GM12878 (cell line): ENCODE measurements around the gene LUZP2. TPM values are rescaled to one million over a fixed set of nuclear protein-coding genes. Genes with fewer than 3 reads are reported as not detected.

Source experiments
- ATAC-seq: fragments of 200-7000 bp; cut with Tn5 transposase; 3 replicates; pipeline ENCODE4 v1.9.1; 2020; ENCODE audit warnings: mild to moderate bottlenecking, moderate library complexity
- BruUV-seq: library from RNA; stranded (reverse); fragments of 400-500 nt; replicated peaks from 2 replicates; lab custom pipeline; 2021; lab: Mats Ljungman, UMichigan
- CTCF ChIA-PET: fragments of 300-600 bp; sonication (Branson Sonifier 250); formaldehyde crosslinking; extraction: SDS; loops from one replicate; lab custom pipeline; 2021; ENCODE audit warnings: inconsistent platforms; lab: Yijun Ruan, JAX
- POLR2A ChIA-PET: fragments of 350-600 bp; formaldehyde crosslinking; extraction: SDS; loops from one replicate; lab custom pipeline; 2021; ENCODE audit warnings: inconsistent platforms; lab: Charles Lee
- RAD21 ChIA-PET: fragments of 300-600 bp; sonication (Branson Sonifier 250); formaldehyde crosslinking; loops from one replicate; lab custom pipeline; 2023; ENCODE audit warnings: antibody characterized with exemption; ENCODE audit not compliant: unreplicated experiment; lab: Charles Lee
- SMC1A ChIA-PET: fragments of 300-600 bp; sonication (Branson Sonifier 250); formaldehyde crosslinking; loops from one replicate; lab custom pipeline; 2023; ENCODE audit not compliant: unreplicated experiment, uncharacterized antibody; lab: Charles Lee
- DNase-seq: peaks from one replicate; pipeline ENCODE4 v3.0.0-alpha.2; 2011; ENCODE audit warnings: low read depth, low spot score
- FAIRE-seq: peaks from 3 replicates; lab custom pipeline; 2011; peaks lifted over from hg19 to GRCh38; lab: Jason Lieb, UNC
- H2AFZ ChIP-seq: 2 replicates; pipeline ENCODE4 v1.6.0; 2011; ENCODE audit warnings: low read depth, low read length, control low read depth; ENCODE audit not compliant: control insufficient read depth
- H3K27ac ChIP-seq: 2 replicates; pipeline ENCODE4 v1.5.1; 2011; ENCODE audit warnings: control low read depth; ENCODE audit not compliant: control insufficient read depth, insufficient read depth
- H3K27me3 ChIP-seq, 2 experiments: replicated peaks in 1 of 2; 2 replicates each; pipeline versions ENCODE4 v1.6.0 to v1.6.1; 2011; ENCODE audit warnings: low read length in 1 of 2; ENCODE audit not compliant: control insufficient read depth in 2 of 2, insufficient read depth in 2 of 2
- H3K36me3 ChIP-seq, 2 experiments: 2 replicates each; pipeline ENCODE4 v1.5.1; 2011; ENCODE audit warnings: low read length in 1 of 2; ENCODE audit not compliant: control insufficient read depth in 2 of 2, insufficient read depth in 2 of 2
- H3K4me1 ChIP-seq: 2 replicates; pipeline ENCODE4 v1.6.1; 2011; ENCODE audit warnings: mild to moderate bottlenecking, low read length, moderate library complexity, mixed read lengths; ENCODE audit not compliant: control insufficient read depth, insufficient read depth
- H3K4me2 ChIP-seq: 2 replicates; pipeline ENCODE4 v1.6.0; 2011; ENCODE audit warnings: control low read depth; ENCODE audit not compliant: control insufficient read depth, insufficient read depth
- H3K4me3 ChIP-seq: fragments of 200-600 bp; sonication (generic); 2 replicates; pipeline ENCODE4 v1.5.1; 2016
- H3K79me2 ChIP-seq: 2 replicates; pipeline ENCODE4 v1.6.0; 2011; ENCODE audit warnings: low read length; ENCODE audit not compliant: control insufficient read depth, insufficient read depth
- H3K9ac ChIP-seq: 2 replicates; pipeline ENCODE4 v1.8.0; 2011; ENCODE audit warnings: low read length, control low read depth, mixed read lengths; ENCODE audit not compliant: control insufficient read depth, insufficient read depth
- H3K9me3 ChIP-seq: replicated peaks from 3 replicates; pipeline ENCODE4 v1.5.1; 2011; ENCODE audit warnings: mild to moderate bottlenecking, low read length; ENCODE audit not compliant: control insufficient read depth, insufficient read depth
- H4K20me1 ChIP-seq: 2 replicates; pipeline ENCODE4 v1.6.0; 2011; ENCODE audit not compliant: control insufficient read depth, insufficient read depth
- EP300 ChIP-seq, 2 experiments: fragments of 150-350 bp in 1 of 2; IDR thresholded peaks; 2 replicates each; pipeline ENCODE4 v1.6.1; 2011 to 2012; ENCODE audit warnings: low read depth in 2 of 2, low read length in 2 of 2, borderline replicate concordance in 1 of 2, improper control_type of control experiment in 1 of 2, inconsistent platforms in 1 of 2; ENCODE audit not compliant: control insufficient read depth in 1 of 2
- POLR2A ChIP-seq: IDR thresholded peaks from 2 replicates; pipeline ENCODE4 v1.6.1; 2011; ENCODE audit warnings: low read depth, mild to moderate bottlenecking, low read length
- WGBS: methylation state at CpG from one replicate; pipeline ENCODE4 v1.1.6; 2016; ENCODE audit warnings: low lambda C conversion rate; ENCODE audit not compliant: insufficient replicate concordance, insufficient coverage; ENCODE audit errors: missing lambda C conversion rate; 5-methylcytosine and 5-hydroxymethylcytosine counted together
- in situ Hi-C: fragments of 300-500 bp; cut with MboI; formaldehyde crosslinking; loops from 9 replicates; pipeline ENCODE4 v1.14.3; 2018; ENCODE audit warnings: mixed read lengths
- intact Hi-C: fragments of 100-400 bp; cut with micrococcal nuclease; formaldehyde crosslinking; loops from one replicate; pipeline ENCODE4 v1.14.2; 2022; ENCODE audit not compliant: unreplicated experiment
- polyA plus RNA-seq, 11 experiments: library from polyadenylated mRNA; depleted of rRNA in 4 of 11; unstranded in 6 of 11; stranded (reverse) in 5 of 11; fragments of >200 nt; fragmentation: Nextera tagmentation in 4 of 11; fragmentation: Illumina TruSeq in 1 of 11; extraction: Ambion mirVana in 4 of 11; extraction: Trizol in 1 of 11; gene quantifications; 1 replicate in 1 of 11; 2 replicates in 10 of 11; pipeline versions ENCODE4 v1.2.1 to v1.2.3, GENCODE V29; 2011 to 2016; ENCODE audit warnings: inconsistent platforms in 2 of 11, missing spikeins in 2 of 11, low read depth in 1 of 11
- total RNA-seq, 4 experiments: library from RNA; depleted of rRNA in 3 of 4; stranded (reverse); fragments of >200 nt in 3 of 4; fragmentation: Illumina TruSeq in 1 of 4; extraction: Trizol in 1 of 4; gene quantifications; 2 replicates each; pipeline versions ENCODE4 v1.2.1 to v1.2.3, GENCODE V29; 2013 to 2021
- TF ChIP-seq, protein P1 (sequence below): IDR thresholded peaks from 2 replicates; pipeline ENCODE4 v1.6.1; 2012; ENCODE audit warnings: improper control_type of control experiment, low read depth, low read length; ENCODE audit not compliant: insufficient replicate concordance

Gene LUZP2
- total and polyA plus RNA-seq, 10 of the 15 experiments (the other 5 are each of a cell fraction or from before 2014, with no cell fraction given), result not detected

DNA sequence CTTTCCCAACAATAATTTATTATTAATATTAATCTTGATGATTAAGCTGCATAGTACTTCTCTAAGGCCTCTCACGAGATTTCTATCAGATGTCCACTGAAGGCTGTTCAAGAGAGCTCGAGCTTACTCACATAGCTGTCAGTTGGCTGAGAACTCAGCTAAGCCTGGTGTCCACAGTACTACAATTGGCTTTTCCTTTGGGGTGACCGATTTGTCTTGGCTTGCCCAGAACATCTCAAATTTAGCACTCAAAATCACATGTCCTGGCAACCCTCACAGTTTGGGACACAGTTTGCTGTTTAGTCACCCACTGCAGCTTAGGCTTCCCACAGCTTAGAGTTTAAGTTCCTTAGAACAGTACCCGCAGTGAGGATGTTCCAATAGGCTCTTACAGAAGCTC is 96.5 kb downstream of the LUZP2 start:
- Histone ChIP-seq H3K4me2 (no peak overlapping the region), H3K79me2 (no peaks in the 10 kb centered on the region), H3K27ac (no peak overlapping the region), H3K4me3 (no peak overlapping the region), H3K27me3 (no peaks in the 10 kb centered on the region), H3K36me3 (no peaks in the 10 kb centered on the region), H3K9me3 (no peaks in the 10 kb centered on the region), H3K9ac (no peak overlapping the region), H4K20me1 (no peaks in the 10 kb centered on the region), H2AFZ (no peak overlapping the region), H3K4me1 (no peaks in the 10 kb centered on the region)
- RAD21 ChIA-PET, result no interaction called here
- DNase-seq, result no peak
- POLR2A ChIA-PET, result interaction anchor here (0.5 kb wide), 1 partner anchor 111 kb away, joined by 4 read pairs; no protein-coding TSS in a partner anchor
- no TSS peak for BruUV-seq
- 12% methylated on average over 4 of the region's 4 CpGs for WGBS
- in situ Hi-C loops (no loop called here), intact Hi-C loops (no loop called here)
- no peak for ATAC-seq
- no peak for FAIRE-seq
- TF ChIP-seq, protein P1, sequence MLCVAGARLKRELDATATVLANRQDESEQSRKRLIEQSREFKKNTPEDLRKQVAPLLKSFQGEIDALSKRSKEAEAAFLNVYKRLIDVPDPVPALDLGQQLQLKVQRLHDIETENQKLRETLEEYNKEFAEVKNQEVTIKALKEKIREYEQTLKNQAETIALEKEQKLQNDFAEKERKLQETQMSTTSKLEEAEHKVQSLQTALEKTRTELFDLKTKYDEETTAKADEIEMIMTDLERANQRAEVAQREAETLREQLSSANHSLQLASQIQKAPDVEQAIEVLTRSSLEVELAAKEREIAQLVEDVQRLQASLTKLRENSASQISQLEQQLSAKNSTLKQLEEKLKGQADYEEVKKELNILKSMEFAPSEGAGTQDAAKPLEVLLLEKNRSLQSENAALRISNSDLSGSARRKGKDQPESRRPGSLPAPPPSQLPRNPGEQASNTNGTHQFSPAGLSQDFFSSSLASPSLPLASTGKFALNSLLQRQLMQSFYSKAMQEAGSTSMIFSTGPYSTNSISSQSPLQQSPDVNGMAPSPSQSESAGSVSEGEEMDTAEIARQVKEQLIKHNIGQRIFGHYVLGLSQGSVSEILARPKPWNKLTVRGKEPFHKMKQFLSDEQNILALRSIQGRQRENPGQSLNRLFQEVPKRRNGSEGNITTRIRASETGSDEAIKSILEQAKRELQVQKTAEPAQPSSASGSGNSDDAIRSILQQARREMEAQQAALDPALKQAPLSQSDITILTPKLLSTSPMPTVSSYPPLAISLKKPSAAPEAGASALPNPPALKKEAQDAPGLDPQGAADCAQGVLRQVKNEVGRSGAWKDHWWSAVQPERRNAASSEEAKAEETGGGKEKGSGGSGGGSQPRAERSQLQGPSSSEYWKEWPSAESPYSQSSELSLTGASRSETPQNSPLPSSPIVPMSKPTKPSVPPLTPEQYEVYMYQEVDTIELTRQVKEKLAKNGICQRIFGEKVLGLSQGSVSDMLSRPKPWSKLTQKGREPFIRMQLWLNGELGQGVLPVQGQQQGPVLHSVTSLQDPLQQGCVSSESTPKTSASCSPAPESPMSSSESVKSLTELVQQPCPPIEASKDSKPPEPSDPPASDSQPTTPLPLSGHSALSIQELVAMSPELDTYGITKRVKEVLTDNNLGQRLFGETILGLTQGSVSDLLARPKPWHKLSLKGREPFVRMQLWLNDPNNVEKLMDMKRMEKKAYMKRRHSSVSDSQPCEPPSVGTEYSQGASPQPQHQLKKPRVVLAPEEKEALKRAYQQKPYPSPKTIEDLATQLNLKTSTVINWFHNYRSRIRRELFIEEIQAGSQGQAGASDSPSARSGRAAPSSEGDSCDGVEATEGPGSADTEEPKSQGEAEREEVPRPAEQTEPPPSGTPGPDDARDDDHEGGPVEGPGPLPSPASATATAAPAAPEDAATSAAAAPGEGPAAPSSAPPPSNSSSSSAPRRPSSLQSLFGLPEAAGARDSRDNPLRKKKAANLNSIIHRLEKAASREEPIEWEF, result no peak
- TF ChIP-seq POLR2A (no peak), EP300 (IDR thresholded peaks at IDR 0.05; ENCODE audit: borderline replicate concordance in 1 of 2, control insufficient read depth in 1 of 2, low read depth in 2 of 2, low read length in 2 of 2) (no peak)
- CTCF ChIA-PET, result no interaction called here
- SMC1A ChIA-PET, result interaction anchor here (1.2 kb wide), 1 partner anchor 9 kb away, joined by 3 read pairs; no protein-coding TSS in a partner anchor
